OCI-LY3 (cell line): ENCODE data around the gene PTPRCAP.

Experiments
- CTCF ChIP-seq: fragments of 200-600, 300-600 bp; sonication (generic); IDR thresholded peaks from 2 replicates; pipeline ENCODE4 v1.5.1; 2014; ENCODE audit warnings: antibody characterized with exemption, low read length, low read depth
- EZH2phosphoT487 ChIP-seq: fragments of 200-600 bp; shearing (Covaris generic); IDR thresholded peaks from 2 replicates; pipeline ENCODE4 v1.6.1; 2018; ENCODE audit warnings: antibody characterized with exemption, mixed run types, low read depth

- TF ChIP-seq CTCF, result peak; percentile 65
- no peak for TF ChIP-seq EZH2phosphoT487
These were observed 31.5 kb upstream of the PTPRCAP start, which contains the start of gene TMEM134 for GRCh38 chr11:67468759-67469507.
